ENCODE data around the gene MAN2A1.

GRCh38 chr5:109916481-109917153 is 226.9 kb downstream of the MAN2A1 start:
- TF ChIP-seq ZBTB7A (IDR thresholded peaks at IDR 0.05; ENCODE audit: low read depth), result no peak
- no peak for TF ChIP-seq REST (IDR thresholded peaks at IDR 0.05; ENCODE audit: low read depth)
- TF ChIP-seq EP300 (IDR thresholded peaks at IDR 0.05; ENCODE audit: borderline replicate concordance), result no peak
- TF ChIP-seq CREB1 (IDR thresholded peaks at IDR 0.05; ENCODE audit: low read depth), result no peak
- TF ChIP-seq RAD21 (IDR thresholded peaks at IDR 0.05; ENCODE audit: low read depth), result no peak
- TF ChIP-seq MAX (IDR thresholded peaks at IDR 0.05), result no peak
- TF ChIP-seq NFIC (IDR thresholded peaks at IDR 0.05), result no peak
- no peak for TF ChIP-seq YY1 (IDR thresholded peaks at IDR 0.05; ENCODE audit: low read depth)
- no peak for TF ChIP-seq TAF1 (IDR thresholded peaks at IDR 0.05; ENCODE audit: low read depth)
